Lower leg skin (tissue), 3 donors: ENCODE measurements around the gene DRAXIN.

Source experiments
- CTCF ChIP-seq, 3 donors: fragments of 450-650 bp; IDR thresholded peaks; one replicate each; pipeline ENCODE4 v1.5.1; 2016; ENCODE audit warnings: antibody characterized with exemption in 3 of 3, mild to moderate bottlenecking in 3 of 3, moderate library complexity in 2 of 3
- POLR2A ChIP-seq, 2 donors: fragments of 450-650 bp; IDR thresholded peaks; one replicate each; pipeline ENCODE4 v1.6.1; 2016 to 2017; ENCODE audit warnings: antibody characterized with exemption in 2 of 2, mild to moderate bottlenecking in 1 of 2, moderate library complexity in 1 of 2

- TF ChIP-seq CTCF (IDR thresholded peaks at IDR 0.05), result no peak
- TF ChIP-seq POLR2A (IDR thresholded peaks at IDR 0.05), result no peak
Measured at GRCh38 chr1:11729155-11729497, 37.6 kb downstream of the DRAXIN start.
